NCI-H1694 (cell line): ENCODE data around the gene UCK2.

Experiments
- DNase-seq: peaks from one replicate; lab custom pipeline; 2025; lab: John Stamatoyannopoulos, UW

UCK2 gene

DNA sequence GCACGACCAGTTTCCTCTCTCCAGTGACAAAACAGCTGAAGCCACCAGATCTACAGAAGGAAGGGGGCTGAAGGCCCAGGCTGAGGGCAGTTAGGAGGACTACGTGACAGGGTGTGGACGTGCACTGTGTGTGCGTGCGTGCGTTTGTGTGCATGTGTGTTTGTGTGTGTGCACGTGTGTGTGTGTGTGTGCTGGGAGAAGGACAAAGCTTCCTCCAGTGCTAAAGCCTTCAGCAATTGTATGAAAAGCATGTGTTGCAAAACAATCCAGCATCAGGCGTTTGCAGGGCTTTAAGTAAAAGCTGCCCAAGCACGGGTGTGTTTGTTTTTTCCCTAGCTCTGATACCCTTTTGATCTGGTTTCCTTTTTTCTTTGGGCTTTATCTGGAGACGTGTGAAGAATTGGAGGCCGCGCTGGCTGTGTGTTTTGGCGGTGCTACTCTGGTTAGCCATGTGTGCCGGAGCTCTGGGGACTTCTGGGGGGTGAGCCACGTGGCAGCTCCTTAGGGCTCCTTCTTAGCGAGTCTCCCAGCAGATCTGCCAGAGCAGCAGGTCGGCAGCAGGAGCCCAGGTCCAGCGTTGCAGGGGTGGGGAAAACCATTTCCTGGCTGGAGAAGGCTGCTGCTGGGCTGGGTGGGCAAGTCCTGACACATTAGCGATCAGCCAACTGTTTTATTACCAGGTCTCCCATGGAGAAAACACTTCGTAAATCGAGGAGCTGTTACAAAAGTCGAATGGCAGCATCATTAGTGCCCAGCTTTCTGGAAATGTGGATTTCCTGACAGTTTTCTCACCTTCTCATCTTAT is 73.4 kb downstream of the UCK2 start:
- peak; percentile 39 for DNase-seq

DNA sequence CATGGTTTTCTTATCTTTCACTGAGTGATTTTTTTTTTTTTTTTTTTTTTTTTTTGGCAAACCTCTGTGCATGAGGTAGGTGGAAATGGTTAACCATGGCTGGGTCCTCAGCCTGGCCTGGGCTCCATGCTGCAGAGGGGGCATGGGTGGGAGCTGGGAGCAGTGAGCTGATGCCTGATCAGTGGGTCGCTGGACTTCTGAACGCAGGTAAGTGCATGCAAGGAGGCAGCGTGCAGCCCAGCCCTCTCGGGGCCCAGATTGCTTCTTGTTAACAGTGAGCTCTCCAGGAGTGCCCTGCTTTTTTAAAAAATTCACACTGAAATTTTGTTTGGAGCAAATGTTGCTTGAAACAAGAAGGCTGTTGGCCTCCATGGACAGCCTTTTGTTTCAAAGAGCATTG is 75.2 kb downstream of the UCK2 start:
- DNase-seq: no peak

DNA sequence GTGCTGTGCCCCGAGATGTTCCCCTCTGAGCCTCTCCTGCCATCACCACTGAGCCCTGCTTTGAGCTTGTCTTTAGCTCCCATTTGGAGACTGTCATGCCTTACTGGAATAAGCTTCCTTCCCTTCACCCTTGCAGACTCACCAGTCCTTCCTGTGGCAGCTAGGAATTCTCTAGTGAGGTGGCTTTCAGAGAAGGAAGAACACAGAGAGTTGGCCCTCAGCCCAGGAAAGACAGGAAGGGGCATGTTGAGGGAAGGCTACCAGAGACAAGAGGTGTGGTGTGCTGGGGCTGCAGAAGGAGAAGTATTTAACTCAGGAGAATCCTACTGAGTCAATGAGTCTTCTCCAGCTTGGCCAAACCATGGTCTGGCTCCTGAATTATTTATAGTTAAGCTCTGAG is 76.3 kb downstream of the UCK2 start:
- DNase-seq: peak; percentile 30

DNA sequence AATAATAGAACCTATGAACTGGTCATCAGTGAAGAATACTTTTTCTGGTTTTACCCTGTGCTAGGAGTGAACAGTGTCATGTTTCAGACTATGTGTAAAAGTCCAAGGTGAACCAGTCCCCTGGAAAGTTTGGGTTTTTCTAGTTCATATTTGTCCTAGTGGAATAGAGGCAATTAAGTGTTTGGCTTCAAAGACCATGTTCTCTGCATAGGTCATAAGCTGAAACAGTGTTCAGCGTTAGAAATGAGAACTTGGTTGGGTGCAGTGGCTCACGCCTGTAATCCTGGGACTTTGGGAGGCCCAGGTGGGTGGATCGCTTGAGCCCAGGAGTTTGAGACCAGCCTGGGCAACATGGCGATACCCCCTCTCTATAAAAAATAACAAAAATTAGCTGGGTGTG is 77.5 kb downstream of the UCK2 start:
- no peak for DNase-seq

DNA sequence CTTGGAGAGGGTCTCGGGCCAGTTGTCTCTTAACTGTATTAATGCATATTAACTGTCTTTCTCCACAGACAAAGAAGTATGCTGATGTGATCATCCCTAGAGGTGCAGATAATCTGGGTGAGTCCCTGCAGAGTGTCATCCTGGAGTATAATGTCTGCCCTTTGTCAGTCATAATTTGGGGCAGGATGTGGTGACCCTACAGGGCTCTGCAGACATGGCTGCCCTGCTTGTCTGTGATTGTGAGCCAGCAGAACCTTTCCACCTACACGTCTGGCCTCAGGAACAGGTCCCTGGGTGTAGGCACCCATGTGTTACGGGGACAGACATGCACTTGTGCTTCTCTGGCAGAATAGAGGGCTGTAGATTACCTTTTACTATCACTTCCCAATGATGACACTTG is 78.4 kb downstream of the UCK2 start:
- DNase-seq: no peak

DNA sequence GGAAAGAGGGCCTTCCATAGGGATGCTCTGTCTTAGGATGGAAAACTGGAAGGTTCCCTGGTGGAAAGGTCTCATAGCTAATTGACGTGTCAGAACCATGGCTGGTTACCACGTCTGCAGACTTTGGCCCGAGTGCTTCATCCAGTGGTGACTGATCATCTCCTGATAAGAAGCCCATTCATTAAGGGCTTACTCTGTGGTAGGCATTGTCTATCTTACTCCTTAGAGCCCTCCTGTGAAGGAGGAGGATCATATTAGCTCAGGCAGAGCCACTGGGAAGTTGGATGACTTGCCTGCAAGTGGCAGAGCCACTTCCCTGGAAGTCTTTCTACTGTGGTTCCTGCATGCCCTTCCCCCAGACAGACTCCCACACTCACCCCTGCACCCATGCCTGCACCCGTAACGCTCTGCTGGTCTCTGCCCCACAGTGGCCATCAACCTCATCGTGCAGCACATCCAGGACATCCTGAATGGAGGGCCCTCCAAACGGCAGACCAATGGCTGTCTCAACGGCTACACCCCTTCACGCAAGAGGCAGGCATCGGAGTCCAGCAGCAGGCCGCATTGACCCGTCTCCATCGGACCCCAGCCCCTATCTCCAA is 79.9 kb downstream of the UCK2 start:
- DNase-seq: no peak

DNA sequence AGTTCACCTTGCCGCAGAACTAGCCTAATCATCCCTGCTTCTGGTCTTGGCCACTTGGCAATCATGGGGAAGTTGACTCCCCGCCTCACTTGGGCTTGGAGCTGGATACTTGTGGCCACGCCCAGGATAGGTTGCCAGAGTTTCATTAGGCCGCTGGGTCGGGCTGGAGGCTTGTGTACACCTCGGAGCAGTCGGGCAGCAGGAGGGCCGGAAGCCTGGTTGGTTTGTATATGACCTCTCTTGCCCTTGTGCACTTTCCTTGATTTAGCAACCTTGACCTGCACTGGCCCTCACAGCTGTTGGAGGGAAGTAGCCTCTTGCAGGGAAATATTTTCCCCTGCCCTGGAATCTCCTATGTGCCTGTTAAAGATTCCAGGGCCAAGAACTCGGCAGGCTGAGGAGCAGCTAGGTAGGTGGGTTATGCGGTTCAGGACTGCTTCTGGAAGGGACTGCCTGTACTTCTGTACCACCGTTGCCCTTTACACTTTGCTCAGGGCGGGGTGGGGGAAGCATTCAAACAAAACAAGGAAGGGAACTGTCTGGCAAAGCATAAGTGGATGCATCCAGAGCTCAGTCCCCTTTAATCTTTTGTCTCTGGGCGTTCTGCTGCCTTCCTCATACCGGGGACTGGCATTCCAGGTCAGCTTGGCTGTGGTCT is 83.5 kb downstream of the UCK2 start:
- DNase-seq: no peak

DNA sequence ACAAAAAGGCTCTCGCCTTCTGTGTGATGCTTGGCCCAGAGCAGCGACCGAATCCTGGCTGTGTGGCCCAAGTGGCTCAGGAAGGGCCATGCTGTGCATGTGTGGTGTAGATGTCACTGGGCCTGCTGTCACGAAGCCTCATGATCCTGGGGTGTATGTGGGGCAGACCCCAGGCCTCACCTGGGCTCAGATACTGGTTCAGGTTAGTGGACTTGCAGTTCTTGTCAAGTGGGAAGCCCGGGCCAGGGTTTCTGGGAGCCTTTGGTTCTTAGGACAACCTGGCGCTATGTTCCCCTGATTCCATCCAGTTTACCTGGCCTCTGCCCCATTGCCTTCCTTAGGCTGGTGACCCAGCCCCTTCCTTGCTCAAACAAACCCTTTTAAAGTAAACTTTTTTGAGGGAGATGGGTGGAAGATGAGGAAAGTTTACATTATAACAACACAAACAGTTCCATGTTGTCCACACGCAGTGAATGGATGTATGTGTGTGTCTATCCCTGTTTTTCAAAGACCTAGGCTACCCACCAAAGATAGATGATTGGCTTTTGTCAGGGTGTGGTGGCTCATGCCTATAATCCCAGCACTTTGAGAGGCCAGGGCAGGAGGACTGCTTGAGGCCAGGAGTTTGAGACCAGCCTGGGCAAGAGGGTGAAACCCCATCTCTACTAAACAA is 84.3 kb downstream of the UCK2 start:
- DNase-seq: no peak

DNA sequence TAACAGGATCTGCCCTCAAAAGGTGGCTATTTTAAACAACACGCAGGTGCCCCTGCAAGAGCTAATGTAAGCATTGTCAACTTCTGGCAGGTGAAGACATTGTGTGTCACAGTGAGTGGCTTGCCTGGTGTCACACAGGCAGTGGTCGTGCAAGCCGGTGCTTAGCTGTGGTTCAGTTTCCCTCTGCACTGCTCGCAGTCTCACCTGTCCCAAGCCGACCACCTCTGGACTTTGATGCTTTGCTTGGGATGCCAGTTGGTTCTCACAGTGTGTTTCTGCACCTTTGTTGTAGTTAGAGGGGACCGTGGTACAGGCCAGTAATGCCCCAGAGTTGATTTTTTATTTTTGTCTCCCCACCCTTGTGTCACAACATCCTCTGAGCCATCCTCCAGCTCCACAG is 85.2 kb downstream of the UCK2 start:
- DNase-seq: no peak

DNA sequence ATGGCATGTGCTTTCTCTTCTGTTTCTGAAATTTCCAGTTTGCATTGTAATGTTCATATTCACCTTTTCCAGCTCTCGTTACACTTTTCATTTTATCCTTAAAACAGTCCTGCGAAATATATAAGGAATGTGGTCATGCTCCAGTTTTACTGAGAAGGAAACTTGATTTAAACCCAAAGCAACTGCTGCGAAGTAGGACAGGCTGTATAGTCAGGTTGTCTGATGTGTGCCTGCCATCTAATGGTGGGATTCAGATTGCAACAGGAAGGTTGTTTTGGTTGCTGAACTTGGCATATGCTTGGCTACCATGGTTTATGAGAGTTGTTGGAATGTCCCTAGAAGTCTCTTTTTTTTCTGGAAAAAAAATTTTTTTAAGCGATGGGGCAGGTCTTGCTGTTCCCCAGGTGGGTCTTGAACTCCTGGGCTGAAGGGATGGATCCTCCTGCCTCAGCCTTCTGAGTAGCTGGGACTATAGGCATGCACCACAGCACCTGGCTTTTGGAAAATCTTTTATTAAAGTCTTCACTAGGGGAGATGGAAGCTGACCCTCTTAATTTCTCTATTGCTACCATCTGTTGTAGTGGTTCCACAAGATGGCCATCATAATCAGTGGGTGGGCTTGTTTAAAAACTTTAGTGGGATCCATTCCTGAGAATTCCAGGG is 86.9 kb downstream of the UCK2 start:
- peak; percentile 89 for DNase-seq

DNA sequence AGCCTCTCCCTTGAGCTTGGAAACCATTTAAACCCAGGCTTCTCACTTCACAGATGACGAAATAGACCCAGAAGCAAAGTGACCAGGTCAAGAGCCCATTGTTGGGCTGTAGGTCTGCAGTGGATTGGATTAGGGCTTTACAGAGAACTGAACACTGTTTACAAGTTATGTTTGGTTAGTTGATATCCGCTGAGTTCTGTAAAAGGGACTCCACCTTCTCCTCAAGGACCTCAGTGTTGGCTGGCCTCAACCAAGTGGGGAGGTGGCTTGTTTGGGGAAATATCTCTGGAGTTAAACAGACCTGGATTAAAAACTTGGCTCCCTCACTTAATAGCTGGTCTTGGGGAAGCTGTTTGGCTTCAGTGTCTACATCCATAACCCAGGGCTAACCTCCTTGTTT is 88.1 kb downstream of the UCK2 start:
- no peak for DNase-seq

DNA sequence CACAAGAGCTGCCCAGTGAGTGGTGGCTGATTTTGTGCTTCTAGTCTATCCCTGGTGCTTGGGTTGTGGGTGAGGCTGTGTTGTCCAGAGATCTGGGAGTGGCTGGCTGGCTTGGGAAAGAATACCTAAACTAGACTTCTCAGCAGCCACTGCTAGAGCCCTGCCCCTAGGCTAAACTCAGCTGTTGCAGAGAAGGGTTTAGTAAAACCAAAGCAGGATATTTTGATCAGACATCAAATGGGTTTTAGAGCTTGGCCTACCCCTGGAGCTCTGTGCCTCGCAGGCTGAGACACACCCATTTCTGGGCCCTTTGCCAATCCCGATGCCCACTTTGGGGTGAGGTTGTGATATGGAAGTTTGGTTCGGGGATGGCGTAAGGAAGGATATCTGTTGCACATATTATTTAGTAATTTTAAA is 88.5 kb downstream of the UCK2 start:
- no peak for DNase-seq

DNA sequence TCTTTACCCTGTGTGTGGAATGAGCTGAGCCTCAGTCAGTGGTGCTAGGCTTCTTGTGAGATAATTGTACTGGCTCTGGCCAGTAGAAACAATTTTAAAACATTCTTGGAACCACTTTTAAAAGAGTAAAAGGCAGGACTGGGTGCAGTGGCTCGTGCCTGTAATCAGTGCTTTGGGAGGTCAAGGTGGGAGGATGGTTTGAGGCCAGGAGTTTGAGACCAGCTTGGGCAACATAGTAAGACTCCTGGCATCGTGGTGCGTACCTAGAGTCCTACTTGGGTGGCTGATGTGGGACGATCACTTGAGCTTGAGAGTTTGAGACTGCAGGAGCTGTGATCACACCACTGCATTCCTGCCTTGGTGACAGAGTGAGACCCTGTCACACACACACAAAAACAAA is 89.8 kb downstream of the UCK2 start:
- no peak for DNase-seq

DNA sequence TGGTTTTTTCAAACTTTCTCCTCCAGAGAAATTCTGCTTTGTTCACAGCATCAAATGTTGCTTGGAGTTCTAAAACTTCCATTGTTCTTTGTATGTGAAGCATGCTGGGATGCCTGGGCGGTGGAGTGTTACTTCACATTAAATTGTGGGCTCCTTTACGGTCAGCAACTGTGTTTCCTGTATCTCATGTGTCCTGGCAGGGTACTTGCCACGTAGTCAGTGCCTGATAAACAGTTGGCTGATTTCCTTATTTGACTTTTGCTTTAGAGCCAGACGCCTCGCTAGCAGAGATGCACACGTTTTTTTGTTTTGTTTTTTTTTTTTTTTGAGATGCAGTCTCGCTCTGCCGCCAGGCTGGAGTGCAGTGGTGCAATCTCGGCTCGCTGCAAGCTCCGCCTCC is 96.7 kb downstream of the UCK2 start:
- DNase-seq: no peak

DNA sequence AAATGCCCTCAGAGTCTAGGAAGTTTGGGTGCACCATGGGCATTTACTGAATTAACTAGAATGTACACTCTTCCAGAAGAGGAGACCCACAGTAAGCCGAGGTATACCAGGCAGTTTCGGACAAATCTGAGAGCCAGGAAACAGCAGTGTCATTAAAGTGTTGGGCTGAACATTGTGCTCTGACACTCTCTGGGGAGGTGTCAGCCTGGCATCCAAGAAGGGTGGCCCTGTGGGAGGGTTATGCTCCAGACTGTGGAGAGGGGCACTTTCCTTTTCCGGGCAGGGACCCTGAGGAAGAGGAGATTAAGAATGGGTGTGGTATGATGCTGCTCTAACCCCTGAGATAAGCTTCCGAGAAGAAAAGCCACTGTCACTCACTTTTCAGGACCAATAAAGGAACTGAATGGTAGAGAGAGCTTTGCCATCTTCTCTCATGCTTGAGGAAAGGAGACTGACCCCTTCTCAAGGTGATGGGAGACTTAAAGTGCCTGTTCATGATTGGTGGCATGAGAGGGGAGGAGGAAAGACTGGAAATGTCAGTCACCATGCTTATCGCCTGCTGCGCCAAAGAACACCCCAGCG is 98.2 kb downstream of the UCK2 start:
- DNase-seq: no peak

DNA sequence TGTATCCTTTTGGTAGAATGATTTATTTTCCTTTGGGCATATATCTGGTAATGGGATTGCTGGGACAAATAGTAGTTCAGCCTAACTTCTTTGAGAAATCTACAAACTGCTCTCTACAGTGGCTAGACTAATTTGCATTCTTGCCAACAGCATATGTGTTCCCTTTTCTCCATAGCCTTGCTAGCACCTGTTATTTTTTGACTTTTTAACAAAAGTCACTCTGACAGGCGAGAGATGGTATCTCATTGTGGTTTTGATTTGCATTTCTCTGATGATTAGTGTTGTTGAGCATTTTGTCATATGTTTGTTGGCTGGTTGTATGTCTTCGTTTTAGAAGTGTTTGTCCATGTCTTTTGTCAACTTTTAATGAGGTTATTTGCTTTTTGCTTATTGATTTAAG is 99.8 kb downstream of the UCK2 start:
- DNase-seq: no peak

DNA sequence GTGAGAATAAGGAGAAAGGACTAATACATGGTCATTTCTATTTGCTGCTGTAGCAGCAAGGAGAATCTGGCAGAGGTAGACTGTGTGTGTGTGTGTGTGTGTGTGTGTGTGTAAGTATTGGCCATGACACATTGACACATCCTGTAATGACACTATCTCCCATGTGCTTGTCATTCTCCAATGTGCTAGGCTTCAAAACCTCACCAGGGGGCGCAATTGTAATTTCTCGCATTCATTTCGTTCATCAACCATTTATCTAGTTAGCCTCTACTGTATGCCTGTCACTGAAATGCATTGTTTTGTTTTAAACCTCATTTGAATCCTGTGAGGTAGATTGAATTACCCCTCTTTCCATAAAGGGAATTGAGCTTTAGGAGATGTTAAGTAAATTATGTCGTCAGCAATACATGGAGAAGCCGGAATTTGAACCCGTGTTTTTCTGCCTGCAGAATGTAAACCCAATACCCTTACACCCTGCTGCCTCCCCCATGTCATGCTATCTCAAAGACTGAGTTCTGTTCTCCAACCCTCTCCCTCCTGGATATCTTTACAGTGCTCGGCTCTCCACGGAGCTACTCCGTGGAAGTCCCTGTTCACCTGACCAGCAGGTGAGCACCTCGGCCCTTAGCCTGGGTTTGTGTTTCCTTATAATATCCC is 100.8 kb downstream of the UCK2 start:
- DNase-seq: peak; percentile 75

DNA sequence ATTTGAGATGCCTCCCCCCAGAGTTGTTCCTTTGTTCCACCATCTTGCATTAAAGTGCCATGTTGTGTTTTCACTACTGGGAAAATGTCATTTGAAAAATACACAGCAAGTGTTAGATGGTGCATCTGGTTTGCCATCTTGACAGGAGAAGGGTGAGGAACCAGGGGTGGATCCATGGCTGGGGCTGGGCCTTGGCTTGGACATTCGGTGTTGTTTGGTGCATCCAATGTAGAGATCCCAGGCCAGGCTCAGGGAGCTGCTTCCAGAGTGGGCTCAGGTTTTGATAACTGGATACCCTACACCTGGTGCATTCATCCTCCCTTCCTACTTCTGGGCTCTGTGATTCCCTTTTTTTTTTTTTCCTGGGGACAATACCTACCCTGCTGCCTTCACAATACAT is 103.5 kb downstream of the UCK2 start:
- DNase-seq: no peak

DNA sequence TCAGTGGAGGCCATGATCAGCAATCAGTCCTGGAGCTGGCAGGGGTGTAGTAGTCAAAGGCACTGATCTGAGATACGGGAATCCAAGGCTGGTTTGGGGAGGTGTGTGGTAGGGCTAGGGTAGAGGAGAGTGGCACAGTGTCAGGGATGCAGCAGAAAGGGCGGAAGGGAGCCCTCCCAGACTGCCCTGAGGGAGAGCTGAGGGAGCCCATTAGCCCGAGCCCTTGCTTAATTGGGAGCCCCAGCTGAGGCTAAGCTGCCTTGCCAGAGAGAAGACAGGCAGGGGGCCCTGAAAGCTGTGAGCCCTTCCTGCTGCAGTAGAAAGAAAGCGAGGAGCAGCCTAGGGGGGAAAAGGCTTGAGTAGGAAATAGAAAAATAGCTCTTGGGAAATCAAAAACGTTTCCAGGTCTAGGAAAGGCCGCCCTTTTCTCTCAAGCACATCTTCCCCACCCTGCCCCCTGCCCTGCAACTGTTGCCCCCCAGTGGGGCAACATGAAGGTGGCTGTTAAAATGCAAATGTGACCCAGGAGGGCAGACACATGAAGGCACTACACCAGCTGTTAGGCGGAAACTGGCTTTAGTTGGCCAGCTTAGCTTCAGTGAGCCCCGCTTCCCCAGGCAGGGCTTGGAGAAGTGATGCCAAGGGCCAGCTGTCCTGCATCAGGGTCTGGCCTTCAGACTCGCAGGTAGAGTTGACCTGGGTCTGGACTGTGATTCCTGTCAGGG is 106.2 kb downstream of the UCK2 start:
- no peak for DNase-seq

DNA sequence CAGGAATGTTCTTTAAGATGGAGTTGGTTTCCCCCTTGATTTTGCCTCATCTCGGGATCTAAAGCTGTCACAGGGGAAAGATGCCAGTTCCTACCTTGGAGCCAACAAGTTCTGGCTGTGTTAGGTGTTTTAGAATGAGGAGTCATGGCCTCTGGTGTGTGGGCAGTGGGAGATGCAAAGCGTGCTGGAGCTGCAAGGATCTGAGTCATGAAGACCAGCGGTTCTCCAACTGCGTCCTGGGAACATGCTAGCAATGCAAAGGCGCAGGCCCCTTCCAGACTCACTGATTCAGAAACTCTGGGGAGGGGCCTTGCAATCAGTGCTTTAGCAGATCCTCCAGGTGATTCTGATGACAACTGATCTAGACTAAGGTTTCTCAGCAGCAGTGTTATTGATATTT is 109.1 kb downstream of the UCK2 start:
- no peak for DNase-seq

DNA sequence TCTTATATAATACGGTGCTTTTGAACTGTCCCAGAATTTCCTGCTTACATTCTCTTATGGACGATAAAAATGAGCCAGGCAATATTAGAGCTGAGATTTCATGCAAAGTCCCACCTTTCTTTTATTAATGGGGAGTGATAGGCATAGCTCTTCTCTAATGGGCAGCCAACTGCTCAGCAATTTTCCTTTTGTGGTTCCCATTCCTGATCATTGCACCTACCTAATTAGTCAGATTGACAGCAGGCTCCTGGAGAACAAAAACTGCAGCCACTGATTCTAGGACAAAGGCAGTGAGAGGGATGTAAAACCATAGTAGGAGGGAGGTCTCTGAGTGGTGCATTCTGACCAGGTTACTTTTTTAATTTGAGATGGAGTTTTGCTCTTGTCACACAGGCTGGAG is 110.4 kb downstream of the UCK2 start:
- DNase-seq: no peak
